Spleen (tissue), 7 donors: ENCODE results near the gene PLXNA1.

Experiments used
- POLR2AphosphoS5 ChIP-seq, 3 donors: sonication (generic); formaldehyde crosslinking; IDR thresholded peaks; one replicate each; pipeline ENCODE4 v1.5.1; 2017; ENCODE audit warnings: antibody characterized with exemption in 3 of 3
- TF ChIP-seq, protein P1 (sequence below), 11 experiments: fragments of 200-600 bp in 7 of 11; fragments of 450-650 bp in 4 of 11; sonication (generic) in 4 of 11; IDR thresholded peaks in 8 of 11; conservative IDR thresholded peaks in 3 of 11; 1 replicate in 7 of 11; 2 replicates in 4 of 11; pipeline versions ENCODE4 v1.4.0 to v1.8.0; 2016 to 2021; ENCODE audit warnings: antibody characterized with exemption in 11 of 11, inconsistent platforms in 4 of 11, mild to moderate bottlenecking in 1 of 11
- donor health status: DM: no; HTN: no; CAD: no; lungs with moderate emphysema.
- donor health status: DM: no; HTN: no; CAD: no.
- donor health status: DM: no; HTN: no; CAD: no.

DNA sequence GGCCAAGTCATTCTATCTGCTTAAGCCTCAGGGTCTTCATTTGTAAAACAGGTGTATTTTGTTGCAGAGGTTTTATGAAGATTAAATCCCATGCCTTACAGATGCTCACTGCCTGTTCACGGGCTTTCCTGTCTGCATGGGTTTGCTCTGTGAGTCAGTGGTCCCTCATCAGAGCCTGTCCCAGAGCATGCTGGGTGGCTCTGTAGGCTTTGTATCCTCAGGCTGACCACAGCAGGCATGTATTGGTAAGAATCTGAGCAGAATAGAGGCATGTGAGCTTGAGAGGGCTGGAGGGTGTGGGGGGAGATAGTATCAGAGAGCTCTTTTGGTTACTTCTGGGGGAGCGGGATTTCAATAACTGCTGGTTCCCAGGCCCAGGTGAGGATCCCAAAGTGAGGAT, 45.4 kb upstream of the PLXNA1 start:
- TF ChIP-seq, protein P1, sequence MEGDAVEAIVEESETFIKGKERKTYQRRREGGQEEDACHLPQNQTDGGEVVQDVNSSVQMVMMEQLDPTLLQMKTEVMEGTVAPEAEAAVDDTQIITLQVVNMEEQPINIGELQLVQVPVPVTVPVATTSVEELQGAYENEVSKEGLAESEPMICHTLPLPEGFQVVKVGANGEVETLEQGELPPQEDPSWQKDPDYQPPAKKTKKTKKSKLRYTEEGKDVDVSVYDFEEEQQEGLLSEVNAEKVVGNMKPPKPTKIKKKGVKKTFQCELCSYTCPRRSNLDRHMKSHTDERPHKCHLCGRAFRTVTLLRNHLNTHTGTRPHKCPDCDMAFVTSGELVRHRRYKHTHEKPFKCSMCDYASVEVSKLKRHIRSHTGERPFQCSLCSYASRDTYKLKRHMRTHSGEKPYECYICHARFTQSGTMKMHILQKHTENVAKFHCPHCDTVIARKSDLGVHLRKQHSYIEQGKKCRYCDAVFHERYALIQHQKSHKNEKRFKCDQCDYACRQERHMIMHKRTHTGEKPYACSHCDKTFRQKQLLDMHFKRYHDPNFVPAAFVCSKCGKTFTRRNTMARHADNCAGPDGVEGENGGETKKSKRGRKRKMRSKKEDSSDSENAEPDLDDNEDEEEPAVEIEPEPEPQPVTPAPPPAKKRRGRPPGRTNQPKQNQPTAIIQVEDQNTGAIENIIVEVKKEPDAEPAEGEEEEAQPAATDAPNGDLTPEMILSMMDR (IDR thresholded peaks at IDR 0.05 in 8 of 11, conservative IDR thresholded peaks at IDR 0.05 in 3 of 11), result no peak
- TF ChIP-seq POLR2AphosphoS5 (IDR thresholded peaks at IDR 0.05), result no peak
